PC-3 (cell line): Measurements from ENCODE around the gene NOSTRIN. TPM values are rescaled to one million over a fixed set of nuclear protein-coding genes. Genes with fewer than 3 reads are reported as not detected.

Source experiments
- ATAC-seq: fragments of 200-7000 bp; cut with Tn5 transposase; 2 replicates; pipeline ENCODE4 v1.9.1; 2020; ENCODE audit warnings: mild to moderate bottlenecking, moderate library complexity
- BruUV-seq: library from RNA; stranded (reverse); fragments of 400-500 nt; replicated peaks from 2 replicates; lab custom pipeline; 2021; lab: Mats Ljungman, UMichigan
- CTCF ChIA-PET: fragments of 300-600 bp; sonication (Branson Sonifier 250); formaldehyde crosslinking; loops from one replicate; lab custom pipeline; 2022; ENCODE audit warnings: antibody characterized with exemption; lab: Charles Lee
- POLR2A ChIA-PET: fragments of 300-600 bp; sonication (Branson Sonifier 250); formaldehyde crosslinking; loops from one replicate; lab custom pipeline; 2022; ENCODE audit warnings: antibody characterized with exemption; ENCODE audit not compliant: unreplicated experiment; lab: Charles Lee
- DNase-seq: peaks from one replicate; pipeline ENCODE4 v3.0.0-alpha.2; 2015
- H2AFZ ChIP-seq: fragments of 300-600 bp; sonication (generic); 2 replicates; pipeline ENCODE4 v1.6.0; 2016; ENCODE audit warnings: antibody characterized with exemption, low read length
- H3F3A ChIP-seq: fragments of 300-600 bp; sonication (generic); one replicate; pipeline ENCODE4 v1.6.0; 2017; ENCODE audit warnings: antibody characterized with exemption, low read length, control low read depth, mild to moderate bottlenecking; ENCODE audit not compliant: unreplicated experiment
- H3K27ac ChIP-seq: fragments of 300-600 bp; sonication (generic); 2 replicates; pipeline ENCODE4 v1.5.1; 2016; ENCODE audit warnings: mild to moderate bottlenecking, low read length
- H3K27me3 ChIP-seq: fragments of 300-600 bp; sonication (generic); 2 replicates; pipeline ENCODE4 v1.6.1; 2016; ENCODE audit warnings: low read length, mixed read lengths
- H3K36me3 ChIP-seq: fragments of 300-600 bp; sonication (generic); 2 replicates; pipeline ENCODE4 v1.6.1; 2016; ENCODE audit warnings: low read depth, mixed run types, low read length, mixed read lengths
- H3K4me1 ChIP-seq: fragments of 300-600 bp; sonication (generic); 2 replicates; pipeline ENCODE4 v1.5.1; 2016; ENCODE audit warnings: low read length; ENCODE audit not compliant: insufficient read depth
- H3K4me2 ChIP-seq: fragments of 300-600 bp; sonication (generic); 2 replicates; pipeline ENCODE4 v1.6.0; 2016; ENCODE audit warnings: low read length
- H3K4me3 ChIP-seq: fragments of 300-600 bp; sonication (generic); 2 replicates; pipeline ENCODE4 v1.5.1; 2016; ENCODE audit warnings: mild to moderate bottlenecking, low read length, mixed read lengths
- H3K79me2 ChIP-seq: fragments of 300-600 bp; sonication (generic); 2 replicates; pipeline ENCODE4 v1.6.1; 2017; ENCODE audit warnings: low read length, mixed read lengths
- H3K9ac ChIP-seq: fragments of 300-600 bp; sonication (generic); 2 replicates; pipeline ENCODE4 v1.6.0; 2016; ENCODE audit warnings: mild to moderate bottlenecking, low read length
- H3K9me2 ChIP-seq: fragments of 300-600 bp; sonication (generic); replicated peaks from 2 replicates; pipeline ENCODE4 v1.6.1; 2016; ENCODE audit warnings: mixed run types, low read length, mixed read lengths
- H3K9me3 ChIP-seq: fragments of 300-600 bp; sonication (generic); 2 replicates; pipeline ENCODE4 v1.6.1; 2016; ENCODE audit warnings: low read length, mixed read lengths
- H4K20me1 ChIP-seq: fragments of 300-600 bp; sonication (generic); 2 replicates; pipeline ENCODE4 v1.6.1; 2016; ENCODE audit warnings: low read length, mixed read lengths
- CTCF ChIP-seq: fragments of 300-600 bp; sonication (generic); conservative IDR thresholded peaks from 2 replicates; pipeline ENCODE4 v1.5.1; 2017; ENCODE audit warnings: antibody characterized with exemption, low read depth, mild to moderate bottlenecking, low read length
- EZH2 ChIP-seq: fragments of 300-600 bp; sonication (generic); IDR thresholded peaks from one replicate; pipeline ENCODE4 v1.6.1; 2017; ENCODE audit warnings: antibody characterized with exemption, mild to moderate bottlenecking, low read length; ENCODE audit not compliant: unreplicated experiment
- EZH2phosphoT487 ChIP-seq: fragments of 300-600 bp; sonication (generic); IDR thresholded peaks from 2 replicates; pipeline ENCODE4 v1.6.1; 2018; ENCODE audit warnings: mild to moderate bottlenecking, antibody characterized with exemption, low read length, borderline replicate concordance
- intact Hi-C: fragments of 100-400 bp; cut with micrococcal nuclease; formaldehyde crosslinking; loops from 2 replicates; pipeline ENCODE4 v1.9.0; 2023
- total RNA-seq: library from RNA; depleted of rRNA; stranded (reverse); fragments of >200 nt; gene quantifications from 2 replicates; pipeline ENCODE4 v1.2.3, GENCODE V29; 2014

The NOSTRIN gene
- total RNA-seq, 1 experiment from 2014 or later = 1.1 TPM

GRCh38 chr2:168831662-168832061 is 29.2 kb downstream of the NOSTRIN start:
- Histone ChIP-seq H3K9me2 (no peaks in the 10 kb centered on the region), H3K4me2 (no peak overlapping the region), H3K9ac (no peak overlapping the region), H4K20me1 (no peaks in the 10 kb centered on the region), H3K27me3 (no peaks in the 10 kb centered on the region), H3K36me3 (no peaks in the 10 kb centered on the region), H3K4me1 (no peaks in the 10 kb centered on the region), H2AFZ (no peak overlapping the region), H3K79me2 (no peaks in the 10 kb centered on the region), H3K9me3 (no peaks in the 10 kb centered on the region), H3K27ac (no peak overlapping the region), H3K4me3 (no peak overlapping the region), H3F3A (no peaks in the 10 kb centered on the region)
- ATAC-seq (no peak), DNase-seq (no peak)
- TF ChIP-seq EZH2 (no peak), EZH2phosphoT487 (no peak), CTCF (no peak)
- POLR2A ChIA-PET = no interaction called here
- no TSS peak for BruUV-seq
- intact Hi-C loops = no loop called here
- CTCF ChIA-PET = no interaction called here

- no peak overlapping the region for H3K4me3 ChIP-seq
- H3K36me3 ChIP-seq = no peaks in the 10 kb centered on the region
- intact Hi-C loops = no loop called here
- H3F3A ChIP-seq = no peaks in the 10 kb centered on the region
- TF ChIP-seq EZH2 = no peak
- TF ChIP-seq CTCF = no peak
- TF ChIP-seq EZH2phosphoT487 = no peak
- CTCF ChIA-PET = no interaction called here
- no peak for ATAC-seq
- no peaks in the 10 kb centered on the region for H3K79me2 ChIP-seq
- H3K4me2 ChIP-seq = no peak overlapping the region
- no peak overlapping the region for H3K27ac ChIP-seq
- no peaks in the 10 kb centered on the region for H3K9me2 ChIP-seq
- POLR2A ChIA-PET = no interaction called here
- H3K9me3 ChIP-seq = no peaks in the 10 kb centered on the region
- no peak overlapping the region for H2AFZ ChIP-seq
- H3K9ac ChIP-seq = no peak overlapping the region
- H3K27me3 ChIP-seq = no peaks in the 10 kb centered on the region
- no peaks in the 10 kb centered on the region for H4K20me1 ChIP-seq
- BruUV-seq = no TSS peak
- no peak for DNase-seq
- no peaks in the 10 kb centered on the region for H3K4me1 ChIP-seq
Measured at GRCh38 chr2:168835969-168836368, 33.5 kb downstream of the NOSTRIN start.

- Histone ChIP-seq H3K79me2 (no peaks in the 10 kb centered on the region), H2AFZ (no peak overlapping the region), H3K9me3 (no peaks in the 10 kb centered on the region), H3K36me3 (no peaks in the 10 kb centered on the region), H3K9me2 (no peaks in the 10 kb centered on the region), H3K4me3 (no peak overlapping the region), H3K27ac (no peak overlapping the region), H3F3A (no peaks in the 10 kb centered on the region), H3K4me1 (no peaks in the 10 kb centered on the region), H3K27me3 (no peaks in the 10 kb centered on the region), H3K9ac (no peak overlapping the region), H4K20me1 (no peaks in the 10 kb centered on the region), H3K4me2 (no peak overlapping the region)
- POLR2A ChIA-PET = no interaction called here
- BruUV-seq = no TSS peak
- no peak for DNase-seq
- ATAC-seq = no peak
- CTCF ChIA-PET = no interaction called here
- intact Hi-C loops = no loop called here
- TF ChIP-seq EZH2phosphoT487 = no peak
- no peak for TF ChIP-seq CTCF
- TF ChIP-seq EZH2 = no peak
Measured at GRCh38 chr2:168841445-168841844, 39.0 kb downstream of the NOSTRIN start.
